Liver (tissue), 9 donors: Measurements from ENCODE around the gene C2orf76. TPM values are rescaled to one million over a fixed set of nuclear protein-coding genes. Genes with fewer than 3 reads are reported as not detected.

Source experiments
- DNase-seq: peaks from one replicate; pipeline ENCODE4 v3.0.0-alpha.2; 2017; ENCODE audit warnings: low spot score
- H3K27ac ChIP-seq, 2 donors: one replicate each; pipeline ENCODE4 v1.7.0; 2013; ENCODE audit warnings: inconsistent platforms in 2 of 2, low read length in 2 of 2, control low read depth in 1 of 2, low read depth in 1 of 2, mild to moderate bottlenecking in 1 of 2
- H3K27me3 ChIP-seq, 4 donors: one replicate each; pipeline versions ENCODE4 v1.6.1 to v1.7.0; 2013; ENCODE audit warnings: low read length in 3 of 4, inconsistent platforms in 1 of 4, mild to moderate bottlenecking in 1 of 4, moderate library complexity in 1 of 4; ENCODE audit not compliant: control insufficient read depth in 4 of 4, insufficient read depth in 4 of 4
- H3K36me3 ChIP-seq, 4 donors: one replicate each; pipeline versions ENCODE4 v1.6.1 to v1.7.0; 2013; ENCODE audit warnings: low read length in 3 of 4, mild to moderate bottlenecking in 3 of 4, low read depth in 1 of 4, moderate library complexity in 1 of 4; ENCODE audit not compliant: control insufficient read depth in 4 of 4, insufficient read depth in 3 of 4
- H3K4me1 ChIP-seq, 4 donors: one replicate each; pipeline versions ENCODE4 v1.6.1 to v1.7.0; 2013; ENCODE audit warnings: low read length in 3 of 4, mild to moderate bottlenecking in 3 of 4, moderate library complexity in 1 of 4; ENCODE audit not compliant: control insufficient read depth in 4 of 4, insufficient read depth in 4 of 4
- H3K4me3 ChIP-seq, 3 donors: one replicate each; pipeline versions ENCODE4 v1.6.1 to v1.7.0; 2013; ENCODE audit warnings: low read length in 3 of 3, control low read depth in 1 of 3, low read depth in 1 of 3, mild to moderate bottlenecking in 1 of 3
- H3K9ac ChIP-seq, 2 donors: one replicate each; pipeline ENCODE4 v1.7.0; 2013; ENCODE audit warnings: low read length in 2 of 2, mild to moderate bottlenecking in 2 of 2, moderate library complexity in 2 of 2, control low read depth in 1 of 2, low read depth in 1 of 2
- H3K9me3 ChIP-seq, 4 donors: one replicate each; pipeline versions ENCODE4 v1.6.1 to v1.7.0; 2013; ENCODE audit warnings: low read length in 3 of 4; ENCODE audit not compliant: control insufficient read depth in 4 of 4
- ATF3 ChIP-seq: IDR thresholded peaks from 2 replicates; pipeline ENCODE4 v1.6.1; 2016; ENCODE audit warnings: antibody characterized with exemption
- CTCF ChIP-seq: fragments of 150-350 bp; IDR thresholded peaks from 2 replicates; pipeline ENCODE4 v1.5.1; 2017; ENCODE audit warnings: improper control_type of control experiment, low read depth, low read length; ENCODE audit not compliant: missing input control
- EGR1 ChIP-seq, 2 donors: IDR thresholded peaks; 2 replicates each; pipeline ENCODE4 v1.6.1; 2016 to 2018; ENCODE audit warnings: antibody characterized with exemption in 2 of 2, low read depth in 2 of 2
- FOXA1 ChIP-seq: IDR thresholded peaks from 2 replicates; pipeline ENCODE4 v1.6.1; 2016; ENCODE audit warnings: antibody characterized with exemption
- FOXA2 ChIP-seq: IDR thresholded peaks from 2 replicates; pipeline ENCODE4 v1.6.1; 2016; ENCODE audit warnings: antibody characterized with exemption
- GABPA ChIP-seq, 2 donors: IDR thresholded peaks in 1 of 2; conservative IDR thresholded peaks in 1 of 2; 2 replicates each; pipeline ENCODE4 v1.6.1; 2016; ENCODE audit warnings: antibody characterized with exemption in 2 of 2, mild to moderate bottlenecking in 1 of 2, moderate library complexity in 1 of 2
- HNF4A ChIP-seq, 2 donors: conservative IDR thresholded peaks; 2 replicates each; pipeline ENCODE4 v1.6.1; 2016; ENCODE audit warnings: antibody characterized with exemption in 2 of 2, mild to moderate bottlenecking in 2 of 2
- JUND ChIP-seq, 2 donors: IDR thresholded peaks; 2 replicates each; pipeline ENCODE4 v1.6.1; 2016; ENCODE audit warnings: antibody characterized with exemption in 2 of 2
- MAX ChIP-seq: IDR thresholded peaks from 2 replicates; pipeline ENCODE4 v1.6.1; 2016; ENCODE audit warnings: antibody characterized with exemption
- NR2F2 ChIP-seq: IDR thresholded peaks from 2 replicates; pipeline ENCODE4 v1.6.1; 2016; ENCODE audit warnings: antibody characterized with exemption
- RAD21 ChIP-seq, 2 donors: IDR thresholded peaks; 2 replicates each; pipeline ENCODE4 v1.6.1; 2016; ENCODE audit warnings: antibody characterized with exemption in 2 of 2, mild to moderate bottlenecking in 2 of 2
- REST ChIP-seq: IDR thresholded peaks from 2 replicates; pipeline ENCODE4 v1.6.1; 2016; ENCODE audit warnings: antibody characterized with exemption, mild to moderate bottlenecking
- RXRA ChIP-seq, 2 donors: IDR thresholded peaks; 2 replicates each; pipeline ENCODE4 v1.6.1; 2017 to 2018; ENCODE audit warnings: antibody characterized with exemption in 2 of 2, mild to moderate bottlenecking in 1 of 2
- SP1 ChIP-seq: IDR thresholded peaks from 2 replicates; pipeline ENCODE4 v1.6.1; 2018; ENCODE audit warnings: antibody characterized with exemption, mild to moderate bottlenecking
- TAF1 ChIP-seq: conservative IDR thresholded peaks from 2 replicates; pipeline ENCODE4 v1.6.1; 2016; ENCODE audit warnings: antibody characterized with exemption, mild to moderate bottlenecking
- ZBTB33 ChIP-seq: IDR thresholded peaks from 2 replicates; pipeline ENCODE4 v1.6.1; 2016; ENCODE audit warnings: antibody characterized with exemption
- WGBS: extraction: QIAGEN DNeasy Blood & Tissue Kit; methylation state at CpG from one replicate; pipeline ENCODE4 v1.1.7; 2013; 5-methylcytosine and 5-hydroxymethylcytosine counted together
- polyA plus RNA-seq, 2 donors: library from polyadenylated mRNA; stranded (reverse) in 1 of 2; unstranded in 1 of 2; fragments of 200-250 nt in 1 of 2; fragments of >200 nt in 1 of 2; fragmentation: Nextera tagmentation in 1 of 2; extraction: Ambion mirVana in 1 of 2; gene quantifications; one replicate each; pipeline versions ENCODE4 v1.2.1 to v1.2.3, GENCODE V29; 2013 to 2015
- total RNA-seq, 2 donors: library from RNA; depleted of rRNA; stranded (reverse); fragments of >200 nt; gene quantifications; one replicate each; pipeline ENCODE4 v1.2.3, GENCODE V29; 2014
- donor health status: healthy.
- donor health status: healthy.
- donor health status: healthy.
- donor health status: healthy.
- donor health status: healthy.

The C2orf76 gene
- total and polyA plus RNA-seq, 4 donors, result 2.7 to 6.3 (median 4.6) TPM

- Histone ChIP-seq H3K27me3 (no peaks in the 10 kb centered on the region), H3K9ac (no peak overlapping the region), H3K4me3 (no peak overlapping the region), H3K27ac (no peak overlapping the region), H3K9me3 (no peaks in the 10 kb centered on the region), H3K36me3 (no peaks in the 10 kb centered on the region), H3K4me1 (peaks cover 2 to 28% (median 12%) of the 10 kb centered on the region in 4 donors)
- WGBS, result 95% methylated on average over 2 of the region's 2 CpGs
- TF ChIP-seq HNF4A (conservative IDR thresholded peaks at IDR 0.05), result no peak
- TF ChIP-seq RXRA (IDR thresholded peaks at IDR 0.05), result no peak
- TF ChIP-seq REST, result no peak
- no peak for DNase-seq
Observed at GRCh38 chr2:119360423-119360966, 6.1 kb downstream of the C2orf76 start.

- no peaks in the 10 kb centered on the region for H3K36me3 ChIP-seq
- WGBS, result 68% methylated on average over 6 of the region's 6 CpGs
- no peak for TF ChIP-seq ATF3
- no peak for TF ChIP-seq JUND (IDR thresholded peaks at IDR 0.05)
- no peak for TF ChIP-seq CTCF
- no peak for TF ChIP-seq RXRA (IDR thresholded peaks at IDR 0.05)
- no peaks in the 10 kb centered on the region for H3K27me3 ChIP-seq
- no peaks in the 10 kb centered on the region for H3K9me3 ChIP-seq
- no peak overlapping the region for H3K9ac ChIP-seq
- H3K4me1 ChIP-seq, result peaks cover 0 to 21% (median 6%) of the 10 kb centered on the region in 4 donors
- DNase-seq, result no peak
- no peak overlapping the region for H3K4me3 ChIP-seq
- no peak overlapping the region for H3K27ac ChIP-seq
Observed at GRCh38 chr2:119359774-119360173, 6.9 kb downstream of the C2orf76 start.

- no peak overlapping the region for H3K4me3 ChIP-seq
- DNase-seq, result no peak
- no peaks in the 10 kb centered on the region for H3K9me3 ChIP-seq
- no peaks in the 10 kb centered on the region for H3K36me3 ChIP-seq
- peaks cover 0 to 9% (median 5%) of the 10 kb centered on the region in 4 donors for H3K4me1 ChIP-seq
- H3K27ac ChIP-seq, result no peak overlapping the region
- H3K9ac ChIP-seq, result no peak overlapping the region
- no peak for TF ChIP-seq HNF4A (conservative IDR thresholded peaks at IDR 0.05)
- TF ChIP-seq EGR1 (IDR thresholded peaks at IDR 0.05; ENCODE audit: low read depth in 2 of 2), result no peak
- TF ChIP-seq FOXA2, result no peak
- no peak for TF ChIP-seq MAX
- TF ChIP-seq GABPA (IDR thresholded peaks at IDR 0.05 in 1 of 2, conservative IDR thresholded peaks at IDR 0.05 in 1 of 2), result no peak
- TF ChIP-seq NR2F2, result no peak
- TF ChIP-seq RAD21 (IDR thresholded peaks at IDR 0.05), result no peak
- TF ChIP-seq TAF1, result no peak
- no peak for TF ChIP-seq RXRA (IDR thresholded peaks at IDR 0.05)
- TF ChIP-seq FOXA1, result no peak
- no peak for TF ChIP-seq CTCF
- no peak for TF ChIP-seq ATF3
- no peak for TF ChIP-seq ZBTB33
- TF ChIP-seq SP1, result no peak
- no peak for TF ChIP-seq JUND (IDR thresholded peaks at IDR 0.05)
- no peaks in the 10 kb centered on the region for H3K27me3 ChIP-seq
- 88% methylated on average over 1 of the region's 1 CpG for WGBS
Observed at GRCh38 chr2:119354860-119355259, 11.8 kb downstream of the C2orf76 start.
